ENCODE results near the gene KPNB1. TPM values are rescaled to one million over a fixed set of nuclear protein-coding genes. Genes with fewer than 3 reads are reported as not detected.

The KPNB1 gene
- total RNA-seq, 1 donor from 2014 or later: 301 TPM

DNA sequence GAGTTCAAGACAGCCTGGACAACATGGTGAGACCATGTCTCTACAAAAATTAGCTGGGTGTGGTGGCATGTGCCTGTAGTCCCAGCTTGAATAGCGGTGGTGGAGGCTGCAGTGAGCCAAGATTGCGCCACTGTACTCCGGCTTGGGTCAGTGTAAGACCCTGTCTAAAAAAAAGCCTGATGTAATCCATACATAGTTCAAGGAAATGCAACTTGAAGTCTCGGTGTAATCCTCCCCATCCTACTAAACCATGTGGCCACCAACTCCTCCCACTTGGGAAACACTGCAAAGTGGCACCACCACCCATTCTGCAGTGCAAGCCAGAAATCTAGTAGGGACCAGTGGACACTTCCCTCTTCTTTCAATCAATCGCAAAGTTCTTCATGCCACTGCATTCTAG is 5.4 kb upstream of the KPNB1 start:
- DNase-seq (ENCODE audit: extremely low spot score, unreplicated experiment): no peak
- Mint-ChIP-seq H3K27me3 (ENCODE audit: unreplicated experiment) (no peaks in the 10 kb centered on the region), H3K4me3 (ENCODE audit: unreplicated experiment) (no peak overlapping the region), H3K36me3 (ENCODE audit: unreplicated experiment) (no peaks in the 10 kb centered on the region), H3K4me1 (ENCODE audit: unreplicated experiment) (peaks cover 3% of the 10 kb centered on the region), H3K27ac (ENCODE audit: unreplicated experiment) (no peak overlapping the region), H3K9me3 (ENCODE audit: unreplicated experiment) (no peaks in the 10 kb centered on the region)
- TF ChIP-seq CTCF (IDR thresholded peaks at IDR 0.05): no peak

- no peaks in the 10 kb centered on the region for H3K9me3 Mint-ChIP-seq (ENCODE audit: unreplicated experiment)
- H3K4me1 Mint-ChIP-seq (ENCODE audit: unreplicated experiment): peaks cover 34% of the 10 kb centered on the region
- peaks cover 18% of the 10 kb centered on the region for H3K36me3 Mint-ChIP-seq (ENCODE audit: unreplicated experiment)
- H3K27me3 Mint-ChIP-seq (ENCODE audit: unreplicated experiment): no peaks in the 10 kb centered on the region
- H3K27ac Mint-ChIP-seq (ENCODE audit: unreplicated experiment): peak overlapping the region; percentile 79
- no peak for DNase-seq (ENCODE audit: extremely low spot score, unreplicated experiment)
- TF ChIP-seq CTCF (IDR thresholded peaks at IDR 0.05): no peak
- peak overlapping the region; percentile 83 for H3K4me3 Mint-ChIP-seq (ENCODE audit: unreplicated experiment)
Measured at GRCh38 chr17:47649972-47650524, 329 bp downstream of the KPNB1 start.

DNA sequence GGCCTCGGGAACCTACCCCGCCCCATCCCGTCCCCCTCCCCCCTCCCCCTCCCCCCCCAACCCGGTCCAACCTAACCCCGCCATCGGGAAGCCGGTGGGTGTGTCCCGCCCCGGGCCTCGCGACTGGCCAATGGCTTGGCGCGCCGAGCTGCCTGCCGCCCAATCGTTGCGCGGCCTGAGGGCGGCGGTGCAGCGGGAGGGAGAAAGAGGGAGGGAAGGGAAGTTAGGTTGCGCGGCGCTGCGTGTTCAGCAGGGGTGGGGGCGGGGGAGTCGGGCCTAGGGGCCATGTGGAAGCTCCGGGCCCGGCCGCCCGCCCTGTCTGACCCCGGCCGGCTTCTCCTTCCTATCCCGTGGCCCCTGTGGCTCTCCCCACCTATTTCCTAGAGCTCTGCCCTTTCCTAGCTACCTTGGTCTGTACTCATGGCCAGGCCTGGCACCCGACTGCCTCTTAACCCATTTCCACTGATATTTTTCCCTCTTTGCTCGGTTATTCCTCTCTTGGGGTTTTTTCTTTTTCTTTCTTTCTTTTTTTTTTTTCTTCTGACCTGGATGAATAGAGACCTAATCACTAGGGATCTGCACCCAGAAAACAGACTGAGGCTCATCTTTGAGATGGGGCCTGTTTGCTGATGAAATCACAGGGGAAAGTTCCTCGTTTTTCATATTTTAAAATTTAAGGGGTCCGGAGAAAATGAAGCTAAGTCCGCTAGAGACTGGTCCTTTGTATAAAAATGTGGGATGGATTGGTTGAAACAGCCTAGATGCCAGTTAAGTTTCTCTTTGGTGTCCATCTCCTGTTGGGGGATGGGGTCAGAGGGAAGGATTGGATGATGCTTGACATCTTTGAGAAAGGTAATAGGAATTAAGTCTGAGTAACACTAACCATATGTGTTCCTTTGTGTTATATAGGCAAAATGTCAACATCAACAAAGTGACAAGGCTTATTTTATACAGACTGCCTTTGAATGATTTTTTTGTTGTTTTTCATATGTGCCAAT is 1.1 kb downstream of the KPNB1 start:
- H3K27ac Mint-ChIP-seq (ENCODE audit: unreplicated experiment): peak overlapping the region; percentile 69
- H3K4me1 Mint-ChIP-seq (ENCODE audit: unreplicated experiment): peaks cover 40% of the 10 kb centered on the region
- H3K36me3 Mint-ChIP-seq (ENCODE audit: unreplicated experiment): peaks cover 25% of the 10 kb centered on the region

DNA sequence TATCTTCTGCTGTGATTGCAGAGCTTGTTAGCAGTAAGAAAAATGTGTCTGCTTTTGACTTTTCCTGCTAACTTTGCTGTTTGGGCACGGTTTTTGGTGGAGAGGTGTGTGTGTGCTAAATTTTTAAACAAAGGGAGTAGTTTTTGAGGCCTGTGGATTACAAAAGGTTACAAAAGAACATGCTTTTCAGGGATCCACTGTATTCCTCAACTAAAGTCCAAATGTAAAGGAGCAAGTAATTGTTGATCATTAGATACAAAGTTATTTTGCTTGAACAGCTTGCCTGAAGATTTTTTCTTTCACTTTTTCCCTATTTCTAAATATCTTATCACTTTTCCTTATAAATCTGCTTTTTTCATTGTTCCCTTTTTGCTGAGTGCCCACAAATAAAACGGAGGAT is 2.0 kb downstream of the KPNB1 start:
- no peak for DNase-seq (ENCODE audit: extremely low spot score, unreplicated experiment)
- peaks cover 32% of the 10 kb centered on the region for H3K36me3 Mint-ChIP-seq (ENCODE audit: unreplicated experiment)
- H3K4me1 Mint-ChIP-seq (ENCODE audit: unreplicated experiment): peaks cover 40% of the 10 kb centered on the region
- H3K27ac Mint-ChIP-seq (ENCODE audit: unreplicated experiment): no peak overlapping the region
- TF ChIP-seq CTCF (IDR thresholded peaks at IDR 0.05): no peak
- no peak overlapping the region for H3K4me3 Mint-ChIP-seq (ENCODE audit: unreplicated experiment)
- H3K27me3 Mint-ChIP-seq (ENCODE audit: unreplicated experiment): no peaks in the 10 kb centered on the region
- H3K9me3 Mint-ChIP-seq (ENCODE audit: unreplicated experiment): no peaks in the 10 kb centered on the region

More for the DNA sequence above, 1.1 kb downstream of the KPNB1 start:
- TF ChIP-seq CTCF (IDR thresholded peaks at IDR 0.05): no peak
- H3K27me3 Mint-ChIP-seq (ENCODE audit: unreplicated experiment): no peaks in the 10 kb centered on the region
- no peaks in the 10 kb centered on the region for H3K9me3 Mint-ChIP-seq (ENCODE audit: unreplicated experiment)
- H3K4me3 Mint-ChIP-seq (ENCODE audit: unreplicated experiment): peak overlapping the region; percentile 83
- peak; percentile 98 for DNase-seq (ENCODE audit: extremely low spot score, unreplicated experiment)

- Mint-ChIP-seq H3K36me3 (ENCODE audit: unreplicated experiment) (peaks cover 40% of the 10 kb centered on the region), H3K27me3 (ENCODE audit: unreplicated experiment) (no peaks in the 10 kb centered on the region), H3K9me3 (ENCODE audit: unreplicated experiment) (no peaks in the 10 kb centered on the region), H3K27ac (ENCODE audit: unreplicated experiment) (no peak overlapping the region), H3K4me1 (ENCODE audit: unreplicated experiment) (peaks cover 40% of the 10 kb centered on the region), H3K4me3 (ENCODE audit: unreplicated experiment) (no peak overlapping the region)
- DNase-seq (ENCODE audit: extremely low spot score, unreplicated experiment): no peak
- no peak for TF ChIP-seq CTCF (IDR thresholded peaks at IDR 0.05)
Measured at GRCh38 chr17:47652570-47652969, 2.9 kb downstream of the KPNB1 start.

All from osteocyte (in vitro differentiated cells).